ENCODE data around the gene SCG5.

The SCG5 gene

DNA sequence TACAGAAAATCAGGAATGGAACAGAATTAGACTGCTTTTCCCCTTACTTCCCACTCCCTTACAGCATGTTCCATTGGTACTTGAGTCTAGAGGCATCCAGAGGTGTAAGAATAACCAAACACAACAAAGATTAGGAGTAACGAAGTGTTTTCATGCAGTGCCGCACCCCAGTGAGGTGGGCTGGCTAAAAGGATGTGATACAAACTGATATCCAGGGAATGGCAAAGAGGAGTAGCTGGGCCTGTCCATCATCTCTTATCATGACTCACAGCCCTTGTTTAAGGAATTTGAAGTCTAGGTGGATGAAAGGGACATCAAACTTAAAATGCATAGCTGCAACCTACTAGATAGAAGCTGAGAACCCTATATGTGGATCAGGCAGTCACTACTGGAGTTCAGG lies 16.4 kb downstream of the SCG5 start:
- no peaks in the 10 kb centered on the region for H3K4me1 ChIP-seq (ENCODE audit: control insufficient read depth, insufficient read depth, low read length, poor library complexity, severe bottlenecking)
- no peak for DNase-seq
- no peak overlapping the region for H3K4me3 ChIP-seq (ENCODE audit: insufficient read depth, low read depth, low read length, poor library complexity, severe bottlenecking)
- no peaks in the 10 kb centered on the region for H3K27me3 ChIP-seq (replicated peaks; ENCODE audit: control insufficient read depth, insufficient read depth, low read length, poor library complexity, severe bottlenecking)
- H3K9me3 ChIP-seq (ENCODE audit: control insufficient read depth, low read length), result no peaks in the 10 kb centered on the region
- no peak overlapping the region for H3K27ac ChIP-seq (ENCODE audit: insufficient read depth, low read length, poor library complexity, severe bottlenecking)
- no peaks in the 10 kb centered on the region for H3K36me3 ChIP-seq (ENCODE audit: control insufficient read depth, insufficient read depth, low read length)

DNA sequence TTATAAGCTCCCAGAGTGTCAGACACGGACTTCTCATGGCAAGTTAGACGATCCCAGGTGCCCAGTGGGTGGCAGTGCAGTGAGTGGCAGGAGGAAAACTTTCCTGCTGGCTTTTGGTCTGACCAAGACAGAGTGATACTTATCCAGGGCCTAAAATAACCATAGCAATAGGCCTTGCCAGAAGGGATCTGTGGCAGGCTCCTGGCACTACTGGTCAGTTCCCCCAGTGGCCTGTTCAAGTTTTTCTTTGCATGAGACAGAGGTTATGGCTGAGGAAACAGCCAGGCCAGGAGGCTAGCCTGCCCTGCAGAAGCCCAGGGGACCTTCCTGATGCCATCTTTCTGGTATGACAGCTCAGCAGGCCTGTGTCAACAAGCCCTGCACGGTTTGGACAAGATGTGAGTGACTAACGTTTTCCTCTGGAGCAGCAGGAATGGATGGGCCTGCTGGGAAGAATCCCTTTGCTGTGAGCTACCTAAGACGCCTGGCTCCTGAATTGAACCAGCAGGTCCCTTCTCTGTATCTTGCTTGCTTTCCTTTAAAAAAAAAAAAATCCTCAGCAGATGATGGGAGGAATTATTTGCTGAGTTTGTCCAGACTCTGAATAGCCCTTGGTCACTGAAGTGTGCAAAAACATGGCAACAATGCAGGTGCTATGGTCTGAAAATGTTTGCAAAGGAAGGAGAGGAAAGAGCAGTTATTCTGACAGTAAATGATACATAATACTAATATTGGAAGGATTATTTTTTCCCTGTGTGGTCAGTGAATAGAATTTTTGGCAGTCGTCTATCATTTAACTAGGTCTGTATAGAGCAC lies 18.0 kb downstream of the SCG5 start:
- no peaks in the 10 kb centered on the region for H3K27me3 ChIP-seq (replicated peaks; ENCODE audit: control insufficient read depth, insufficient read depth, low read length, poor library complexity, severe bottlenecking)
- no peak overlapping the region for H3K4me3 ChIP-seq (ENCODE audit: insufficient read depth, low read depth, low read length, poor library complexity, severe bottlenecking)
- H3K4me1 ChIP-seq (ENCODE audit: control insufficient read depth, insufficient read depth, low read length, poor library complexity, severe bottlenecking), result no peaks in the 10 kb centered on the region
- no peak overlapping the region for H3K27ac ChIP-seq (ENCODE audit: insufficient read depth, low read length, poor library complexity, severe bottlenecking)
- no peaks in the 10 kb centered on the region for H3K9me3 ChIP-seq (ENCODE audit: control insufficient read depth, low read length)
- H3K36me3 ChIP-seq (ENCODE audit: control insufficient read depth, insufficient read depth, low read length), result no peaks in the 10 kb centered on the region
- no peak for DNase-seq

DNA sequence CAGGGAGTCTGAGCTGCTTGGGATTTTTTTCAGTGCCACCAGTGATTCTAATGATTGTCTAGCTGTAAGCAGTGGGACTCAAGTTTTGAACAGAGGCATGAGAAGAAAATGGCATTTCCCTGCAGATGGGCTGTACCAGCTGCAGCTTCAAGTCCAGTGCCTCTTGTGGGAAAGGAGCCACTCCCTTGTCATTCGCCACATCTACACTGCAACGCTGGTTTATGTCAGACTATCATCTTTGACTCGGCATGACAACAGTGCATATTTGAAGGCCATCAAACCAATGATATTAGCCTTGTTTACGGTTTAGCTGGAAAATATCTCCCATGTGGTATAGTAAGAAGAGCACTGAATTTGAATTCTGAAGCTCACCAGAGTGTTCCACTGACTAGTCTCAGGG lies 22.2 kb downstream of the SCG5 start:
- no peaks in the 10 kb centered on the region for H3K4me1 ChIP-seq (ENCODE audit: control insufficient read depth, insufficient read depth, low read length, poor library complexity, severe bottlenecking)
- H3K4me3 ChIP-seq (ENCODE audit: insufficient read depth, low read depth, low read length, poor library complexity, severe bottlenecking), result no peak overlapping the region
- no peaks in the 10 kb centered on the region for H3K27me3 ChIP-seq (replicated peaks; ENCODE audit: control insufficient read depth, insufficient read depth, low read length, poor library complexity, severe bottlenecking)
- H3K27ac ChIP-seq (ENCODE audit: insufficient read depth, low read length, poor library complexity, severe bottlenecking), result no peak overlapping the region
- no peak for DNase-seq
- no peaks in the 10 kb centered on the region for H3K36me3 ChIP-seq (ENCODE audit: control insufficient read depth, insufficient read depth, low read length)
- H3K9me3 ChIP-seq (ENCODE audit: control insufficient read depth, low read length), result no peaks in the 10 kb centered on the region

DNA sequence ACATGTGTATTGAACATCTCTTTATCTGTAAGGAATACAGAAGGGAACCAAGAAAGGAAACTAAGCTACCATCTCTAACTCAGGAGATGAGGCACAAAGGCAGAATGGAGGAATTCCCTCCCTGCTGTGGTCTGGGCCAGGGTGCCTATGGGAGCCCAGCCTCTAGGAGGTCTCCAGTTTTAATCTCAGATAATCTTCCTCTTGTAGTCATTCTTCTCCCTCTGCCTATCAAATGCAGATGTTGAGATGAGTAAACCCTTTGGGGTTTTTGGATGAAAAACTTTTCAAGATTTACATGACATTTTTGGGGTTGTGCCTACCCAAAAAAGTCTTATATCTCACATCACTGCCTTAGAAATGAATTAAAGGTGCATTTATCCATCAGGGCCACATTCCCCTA lies 23.3 kb downstream of the SCG5 start:
- Histone ChIP-seq H3K27ac (ENCODE audit: insufficient read depth, low read length, poor library complexity, severe bottlenecking) (no peak overlapping the region), H3K36me3 (ENCODE audit: control insufficient read depth, insufficient read depth, low read length) (no peaks in the 10 kb centered on the region), H3K4me1 (ENCODE audit: control insufficient read depth, insufficient read depth, low read length, poor library complexity, severe bottlenecking) (no peaks in the 10 kb centered on the region), H3K4me3 (ENCODE audit: insufficient read depth, low read depth, low read length, poor library complexity, severe bottlenecking) (no peak overlapping the region), H3K27me3 (replicated peaks; ENCODE audit: control insufficient read depth, insufficient read depth, low read length, poor library complexity, severe bottlenecking) (no peaks in the 10 kb centered on the region), H3K9me3 (ENCODE audit: control insufficient read depth, low read length) (no peaks in the 10 kb centered on the region)
- DNase-seq, result no peak

DNA sequence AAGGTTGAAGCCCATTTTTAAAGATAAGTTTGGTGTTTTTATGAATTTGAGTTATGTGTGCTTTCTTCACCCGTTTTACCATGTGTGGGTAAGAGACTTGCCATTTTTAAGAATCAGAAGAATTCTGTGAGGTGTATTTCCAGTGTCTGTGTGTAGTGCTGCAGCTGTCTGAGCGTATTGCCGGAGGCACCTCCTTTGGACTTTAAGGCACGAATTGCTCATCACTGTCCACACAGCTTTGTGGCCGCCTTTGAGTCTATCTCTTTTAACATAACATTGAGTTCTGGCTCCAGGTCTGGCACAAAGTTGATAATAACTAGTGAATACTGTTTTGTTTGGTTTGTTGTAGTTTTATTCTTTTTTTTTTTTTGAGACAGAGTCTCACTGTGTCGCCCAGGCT lies 25.8 kb downstream of the SCG5 start:
- no peaks in the 10 kb centered on the region for H3K36me3 ChIP-seq (ENCODE audit: control insufficient read depth, insufficient read depth, low read length)
- no peaks in the 10 kb centered on the region for H3K9me3 ChIP-seq (ENCODE audit: control insufficient read depth, low read length)
- no peak overlapping the region for H3K27ac ChIP-seq (ENCODE audit: insufficient read depth, low read length, poor library complexity, severe bottlenecking)
- H3K27me3 ChIP-seq (replicated peaks; ENCODE audit: control insufficient read depth, insufficient read depth, low read length, poor library complexity, severe bottlenecking), result no peaks in the 10 kb centered on the region
- no peak for DNase-seq
- H3K4me3 ChIP-seq (ENCODE audit: insufficient read depth, low read depth, low read length, poor library complexity, severe bottlenecking), result no peak overlapping the region
- no peaks in the 10 kb centered on the region for H3K4me1 ChIP-seq (ENCODE audit: control insufficient read depth, insufficient read depth, low read length, poor library complexity, severe bottlenecking)

DNA sequence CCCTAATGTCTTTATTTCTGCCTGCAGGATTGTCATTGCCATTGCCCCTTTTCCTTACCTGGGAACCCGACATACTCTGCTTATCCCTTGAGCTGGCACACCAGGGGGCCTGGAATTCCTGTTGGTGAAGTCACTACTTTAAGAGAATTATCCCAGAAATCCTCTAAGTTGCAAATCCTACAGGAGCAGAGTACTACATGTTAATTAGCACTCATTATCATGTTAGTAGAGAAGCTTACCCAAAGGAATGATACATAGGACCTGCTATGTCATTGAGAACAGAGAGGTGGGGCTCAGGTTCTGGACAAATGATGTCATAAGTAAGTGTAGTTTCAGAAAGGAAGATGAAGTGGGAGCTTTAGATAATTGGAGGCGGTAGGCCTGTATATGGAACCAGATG lies 27.4 kb downstream of the SCG5 start:
- DNase-seq, result no peak
- no peaks in the 10 kb centered on the region for H3K9me3 ChIP-seq (ENCODE audit: control insufficient read depth, low read length)
- H3K4me1 ChIP-seq (ENCODE audit: control insufficient read depth, insufficient read depth, low read length, poor library complexity, severe bottlenecking), result no peaks in the 10 kb centered on the region
- no peak overlapping the region for H3K4me3 ChIP-seq (ENCODE audit: insufficient read depth, low read depth, low read length, poor library complexity, severe bottlenecking)
- no peaks in the 10 kb centered on the region for H3K27me3 ChIP-seq (replicated peaks; ENCODE audit: control insufficient read depth, insufficient read depth, low read length, poor library complexity, severe bottlenecking)
- H3K27ac ChIP-seq (ENCODE audit: insufficient read depth, low read length, poor library complexity, severe bottlenecking), result no peak overlapping the region
- H3K36me3 ChIP-seq (ENCODE audit: control insufficient read depth, insufficient read depth, low read length), result no peaks in the 10 kb centered on the region

DNA sequence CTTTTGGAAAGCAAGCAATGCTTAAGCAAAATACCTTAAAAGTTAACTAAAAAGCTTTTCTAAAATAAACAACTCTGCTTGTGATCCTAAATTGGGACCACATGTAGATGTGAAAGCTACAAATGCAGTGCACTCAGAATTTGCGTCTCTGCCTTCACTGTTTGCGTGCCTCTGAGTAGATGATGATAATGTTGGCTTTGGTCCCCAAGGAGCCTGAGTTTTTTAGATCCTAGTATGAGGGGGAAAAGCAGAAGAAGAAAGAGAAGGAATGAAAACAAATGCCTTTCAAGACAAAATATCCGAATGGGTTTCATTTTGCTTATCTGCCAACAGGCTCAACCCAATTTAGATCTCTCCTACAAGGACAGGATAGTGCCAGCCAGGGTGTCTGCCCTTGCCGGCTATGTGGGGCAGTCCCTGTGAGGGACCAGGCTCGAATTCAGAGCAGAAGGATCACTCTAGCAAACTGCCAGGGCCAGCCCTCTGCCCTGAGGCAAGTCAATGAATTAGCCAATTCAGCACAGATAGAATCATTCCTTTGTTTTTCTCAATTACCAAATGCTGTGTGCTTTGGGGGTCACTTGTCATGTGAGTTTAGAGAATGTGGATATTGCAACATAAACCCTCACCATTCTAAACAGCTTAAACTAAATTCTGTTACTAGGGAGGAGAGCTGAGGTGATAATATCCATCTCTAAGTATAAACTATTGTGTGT lies 28.5 kb downstream of the SCG5 start:
- Histone ChIP-seq H3K4me3 (ENCODE audit: insufficient read depth, low read depth, low read length, poor library complexity, severe bottlenecking) (no peak overlapping the region), H3K27me3 (replicated peaks; ENCODE audit: control insufficient read depth, insufficient read depth, low read length, poor library complexity, severe bottlenecking) (no peaks in the 10 kb centered on the region), H3K4me1 (ENCODE audit: control insufficient read depth, insufficient read depth, low read length, poor library complexity, severe bottlenecking) (no peaks in the 10 kb centered on the region), H3K36me3 (ENCODE audit: control insufficient read depth, insufficient read depth, low read length) (no peaks in the 10 kb centered on the region), H3K9me3 (ENCODE audit: control insufficient read depth, low read length) (no peaks in the 10 kb centered on the region), H3K27ac (ENCODE audit: insufficient read depth, low read length, poor library complexity, severe bottlenecking) (no peak overlapping the region)
- no peak for DNase-seq

DNA sequence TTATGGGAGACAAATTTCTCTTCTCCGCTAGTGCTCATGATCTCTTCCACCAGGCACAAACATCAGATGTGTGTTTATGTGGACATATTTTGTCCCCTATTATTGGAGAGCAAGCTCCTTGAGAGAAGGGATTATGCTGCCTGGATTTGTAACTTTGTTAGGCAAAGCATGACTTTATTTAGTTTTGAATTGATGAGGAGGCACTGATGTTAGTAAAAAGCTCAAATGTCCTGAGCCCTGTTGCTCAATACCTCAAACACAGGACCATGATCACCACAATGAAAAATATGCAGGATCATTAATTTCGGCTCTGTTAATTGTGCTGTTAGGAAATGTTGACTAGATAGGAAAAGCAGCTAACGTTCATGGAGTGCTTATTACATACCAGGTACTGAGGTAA lies 29.1 kb downstream of the SCG5 start:
- no peaks in the 10 kb centered on the region for H3K9me3 ChIP-seq (ENCODE audit: control insufficient read depth, low read length)
- no peak for DNase-seq
- H3K36me3 ChIP-seq (ENCODE audit: control insufficient read depth, insufficient read depth, low read length), result no peaks in the 10 kb centered on the region
- H3K4me1 ChIP-seq (ENCODE audit: control insufficient read depth, insufficient read depth, low read length, poor library complexity, severe bottlenecking), result no peaks in the 10 kb centered on the region
- H3K4me3 ChIP-seq (ENCODE audit: insufficient read depth, low read depth, low read length, poor library complexity, severe bottlenecking), result no peak overlapping the region
- H3K27ac ChIP-seq (ENCODE audit: insufficient read depth, low read length, poor library complexity, severe bottlenecking), result no peak overlapping the region
- no peaks in the 10 kb centered on the region for H3K27me3 ChIP-seq (replicated peaks; ENCODE audit: control insufficient read depth, insufficient read depth, low read length, poor library complexity, severe bottlenecking)

DNA sequence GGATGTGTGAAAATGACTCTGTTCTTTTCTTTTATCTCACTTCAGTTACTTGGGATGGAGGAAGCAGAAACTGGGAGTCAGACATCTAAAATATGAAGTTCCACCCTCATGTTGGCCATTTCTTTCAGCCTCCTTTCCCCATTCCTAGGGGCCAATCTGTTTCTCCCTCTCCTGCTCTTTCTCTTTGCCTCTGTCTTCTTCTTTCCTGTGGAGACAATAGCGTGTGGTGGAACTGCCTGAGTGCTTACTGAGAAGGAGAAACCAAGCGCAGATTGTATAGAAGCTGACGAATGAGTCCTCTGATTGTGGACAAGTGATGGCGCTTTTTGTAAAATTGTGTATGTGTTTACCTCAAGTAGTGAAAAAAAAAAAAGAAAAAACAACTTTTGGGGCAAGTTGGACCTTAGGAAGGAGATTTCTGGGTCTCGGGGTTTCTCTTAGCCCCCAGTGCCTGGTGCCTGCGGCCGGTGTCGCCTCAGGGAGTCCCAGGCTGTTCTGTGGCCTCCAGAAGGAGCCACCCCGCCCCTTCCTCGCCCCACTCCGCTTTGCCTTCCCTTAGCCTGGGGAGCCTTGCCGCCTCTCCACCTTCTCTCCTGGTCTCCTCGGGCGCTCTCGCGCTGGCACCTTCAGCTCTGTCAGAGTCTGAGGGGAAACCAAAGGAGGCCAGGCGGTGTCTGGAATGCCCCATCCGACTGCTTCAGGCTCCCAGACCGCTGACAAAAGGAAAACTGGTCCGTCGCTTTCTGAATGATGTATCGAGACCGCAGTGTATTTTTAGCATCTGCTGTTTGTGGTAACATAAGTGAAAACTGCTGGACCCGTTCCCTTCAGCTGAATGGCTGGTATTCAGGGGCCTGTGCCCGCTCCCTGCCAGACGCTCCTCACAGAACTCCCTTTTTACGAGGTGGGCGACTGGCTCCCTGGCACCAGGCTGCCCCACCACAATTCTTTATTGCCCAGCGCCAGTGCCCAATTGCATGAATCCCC lies 30.1 kb downstream of the SCG5 start:
- H3K27me3 ChIP-seq (replicated peaks; ENCODE audit: control insufficient read depth, insufficient read depth, low read length, poor library complexity, severe bottlenecking), result no peaks in the 10 kb centered on the region
- no peaks in the 10 kb centered on the region for H3K9me3 ChIP-seq (ENCODE audit: control insufficient read depth, low read length)
- H3K36me3 ChIP-seq (ENCODE audit: control insufficient read depth, insufficient read depth, low read length), result no peaks in the 10 kb centered on the region
- DNase-seq, result no peak
- no peak overlapping the region for H3K27ac ChIP-seq (ENCODE audit: insufficient read depth, low read length, poor library complexity, severe bottlenecking)
- no peaks in the 10 kb centered on the region for H3K4me1 ChIP-seq (ENCODE audit: control insufficient read depth, insufficient read depth, low read length, poor library complexity, severe bottlenecking)
- no peak overlapping the region for H3K4me3 ChIP-seq (ENCODE audit: insufficient read depth, low read depth, low read length, poor library complexity, severe bottlenecking)
